BLaER1 treated with 17β-estradiol and CSF1 and Interleukin-3, amounts not matched to agents 10 nM and 100 nM (cell line): ENCODE measurements around the gene USP9X.

Source experiments
- H3K27ac ChIP-seq, 11 experiments: shearing (Covaris generic); formaldehyde crosslinking; 2 replicates each; pipeline ENCODE4 v1.8.1; 2022
- H3K27me3 ChIP-seq, 11 experiments: shearing (Covaris generic); formaldehyde crosslinking; 2 replicates each; pipeline ENCODE4 v1.8.1; 2022
- H3K36me3 ChIP-seq, 11 experiments: shearing (Covaris generic); formaldehyde crosslinking; 2 replicates each; pipeline ENCODE4 v1.8.1; 2022
- H3K4me1 ChIP-seq, 10 experiments: shearing (Covaris generic); formaldehyde crosslinking; 2 replicates each; pipeline ENCODE4 v1.8.1; 2022
- H3K4me2 ChIP-seq, 11 experiments: shearing (Covaris generic); formaldehyde crosslinking; 2 replicates each; pipeline ENCODE4 v1.8.1; 2022
- H3K4me3 ChIP-seq, 10 experiments: shearing (Covaris generic); formaldehyde crosslinking; 2 replicates each; pipeline ENCODE4 v1.8.1; 2022
- H3K9ac ChIP-seq, 11 experiments: shearing (Covaris generic); formaldehyde crosslinking; 2 replicates each; pipeline ENCODE4 v1.8.1; 2022
- H3K9me3 ChIP-seq, 11 experiments: shearing (Covaris generic); formaldehyde crosslinking; replicated peaks in 1 of 11; 2 replicates each; pipeline ENCODE4 v1.8.1; 2022
- H4K20me1 ChIP-seq, 11 experiments: shearing (Covaris generic); formaldehyde crosslinking; 2 replicates each; pipeline ENCODE4 v1.8.1; 2022
- Cebpa-rat ChIP-seq, 11 experiments: shearing (Covaris generic); IDR thresholded peaks; 2 replicates each; pipeline ENCODE4 v1.8.1; 2022

The USP9X gene

DNA sequence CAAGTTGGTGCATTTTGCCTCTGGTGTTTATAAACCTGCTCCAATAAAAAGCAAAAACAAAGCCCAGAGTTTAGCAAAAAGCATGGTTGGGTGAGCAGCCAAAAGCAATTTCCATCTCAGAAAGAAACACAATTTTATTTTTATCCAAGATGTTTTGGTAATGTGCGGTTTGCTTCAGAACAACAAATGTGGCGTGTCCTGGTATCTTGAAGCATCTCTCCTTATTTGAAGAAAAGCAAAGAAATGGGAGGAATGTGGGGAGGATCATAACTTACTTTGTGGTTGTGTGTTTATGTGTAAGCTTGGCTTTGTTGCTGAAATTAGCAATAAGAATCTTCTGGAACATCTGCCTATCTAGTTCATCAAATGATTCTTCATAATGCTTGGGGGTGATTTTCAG, 160.4 kb downstream of the USP9X start:
- Histone ChIP-seq H3K9me3 (no peaks in the 10 kb centered on the region), H3K27me3 (peaks cover 0 to 2% (median 0%) of the 10 kb centered on the region in 11 experiments; a peak in 1 of 22 replicates), H3K9ac (no peak overlapping the region), H4K20me1 (no peaks in the 10 kb centered on the region; a peak in 2 of 22 replicates), H3K4me3 (no peak overlapping the region), H3K4me1 (peaks cover 0 to 6% (median 2%) of the 10 kb centered on the region in 10 experiments; a peak in 8 of 20 replicates), H3K36me3 (no peaks in the 10 kb centered on the region), H3K27ac (no peak overlapping the region), H3K4me2 (no peak overlapping the region)
- TF ChIP-seq Cebpa-rat (IDR thresholded peaks at IDR 0.05): no peak

GRCh38 chrX:41250867-41251266, 165.6 kb downstream of the USP9X start:
- no peak overlapping the region for H3K4me2 ChIP-seq
- H3K9ac ChIP-seq: no peak overlapping the region
- no peak for TF ChIP-seq Cebpa-rat (IDR thresholded peaks at IDR 0.05)
- H3K27ac ChIP-seq: no peak overlapping the region
- H3K27me3 ChIP-seq: peaks cover 11 to 20% (median 12%) of the 10 kb centered on the region in 11 experiments; a peak in 21 of 22 replicates
- peaks cover 0 to 8% (median 0%) of the 10 kb centered on the region in 11 experiments; a peak in 3 of 22 replicates for H4K20me1 ChIP-seq
- no peaks in the 10 kb centered on the region for H3K36me3 ChIP-seq
- peaks cover 0 to 11% (median 8%) of the 10 kb centered on the region in 10 experiments; a peak in 7 of 20 replicates for H3K4me1 ChIP-seq
- H3K4me3 ChIP-seq: no peak overlapping the region
- no peaks in the 10 kb centered on the region for H3K9me3 ChIP-seq

DNA sequence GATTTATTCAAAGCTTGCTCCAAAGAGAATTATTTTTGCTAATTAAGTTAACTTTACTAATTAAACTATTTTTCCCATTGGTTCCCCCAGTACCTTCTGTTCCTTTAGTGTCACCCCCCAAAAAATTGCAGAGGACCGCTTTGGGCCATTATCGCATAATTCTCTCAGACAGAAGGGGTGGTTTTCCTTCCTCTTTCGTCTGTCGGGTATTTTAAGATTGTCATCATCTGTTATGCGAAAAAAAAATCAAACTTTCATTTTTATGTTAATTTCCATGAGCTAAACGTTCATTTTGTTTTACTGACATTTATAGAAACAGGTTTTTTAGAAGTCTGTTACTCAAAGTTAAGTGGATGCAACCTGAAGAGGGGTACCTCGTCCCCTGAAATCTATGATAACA, 172.6 kb downstream of the USP9X start:
- peaks cover 0 to 12% (median 6%) of the 10 kb centered on the region in 11 experiments; a peak in 11 of 22 replicates for H3K9me3 ChIP-seq
- TF ChIP-seq Cebpa-rat (IDR thresholded peaks at IDR 0.05): no peak
- H3K4me3 ChIP-seq: no peak overlapping the region
- H3K27me3 ChIP-seq: peaks cover 8 to 9% (median 8%) of the 10 kb centered on the region in 11 experiments; a peak in 21 of 22 replicates
- H3K4me1 ChIP-seq: peaks cover 0 to 11% (median 7%) of the 10 kb centered on the region in 10 experiments; a peak in 8 of 20 replicates
- no peaks in the 10 kb centered on the region for H3K36me3 ChIP-seq
- H4K20me1 ChIP-seq: peaks cover 0 to 7% (median 0%) of the 10 kb centered on the region in 11 experiments; a peak in 3 of 22 replicates
- no peak overlapping the region for H3K4me2 ChIP-seq
- no peak overlapping the region for H3K27ac ChIP-seq
- no peak overlapping the region for H3K9ac ChIP-seq

DNA sequence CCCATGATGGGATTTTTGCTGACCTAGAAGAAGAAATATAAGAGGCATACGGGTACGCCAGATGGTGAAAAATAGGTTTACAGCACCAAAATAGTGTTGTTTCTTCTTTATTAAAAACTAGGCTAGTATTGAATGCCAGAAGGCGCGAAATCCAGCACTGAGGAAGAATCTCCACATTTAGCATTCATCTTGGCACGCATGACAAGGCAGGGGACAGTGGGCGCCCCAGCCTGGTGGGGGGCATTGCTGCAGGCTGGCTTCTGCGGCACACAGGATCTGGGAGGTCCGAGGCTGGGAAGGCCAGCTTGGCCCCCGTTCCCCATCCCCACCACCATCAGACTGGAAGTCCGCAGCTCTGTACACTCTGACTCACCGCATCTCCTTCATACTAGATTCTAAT, 173.0 kb downstream of the USP9X start:
- TF ChIP-seq Cebpa-rat (IDR thresholded peaks at IDR 0.05): no peak
- peaks cover 4 to 5% (median 4%) of the 10 kb centered on the region in 11 experiments; a peak in 21 of 22 replicates for H3K27me3 ChIP-seq
- H3K27ac ChIP-seq: no peak overlapping the region
- H3K4me2 ChIP-seq: no peak overlapping the region
- H3K9me3 ChIP-seq: peaks cover 0 to 13% (median 9%) of the 10 kb centered on the region in 11 experiments; a peak in 13 of 22 replicates
- no peak overlapping the region for H3K9ac ChIP-seq
- peaks cover 0 to 7% (median 3%) of the 10 kb centered on the region in 10 experiments; a peak in 7 of 20 replicates for H3K4me1 ChIP-seq
- H3K4me3 ChIP-seq: no peak overlapping the region
- 0 out of 22 replicates have a peak, but pooled peaks cover 0 to 2% (median 0%) of the 10 kb centered on the region in 11 experiments for H4K20me1 ChIP-seq
- no peaks in the 10 kb centered on the region for H3K36me3 ChIP-seq

DNA sequence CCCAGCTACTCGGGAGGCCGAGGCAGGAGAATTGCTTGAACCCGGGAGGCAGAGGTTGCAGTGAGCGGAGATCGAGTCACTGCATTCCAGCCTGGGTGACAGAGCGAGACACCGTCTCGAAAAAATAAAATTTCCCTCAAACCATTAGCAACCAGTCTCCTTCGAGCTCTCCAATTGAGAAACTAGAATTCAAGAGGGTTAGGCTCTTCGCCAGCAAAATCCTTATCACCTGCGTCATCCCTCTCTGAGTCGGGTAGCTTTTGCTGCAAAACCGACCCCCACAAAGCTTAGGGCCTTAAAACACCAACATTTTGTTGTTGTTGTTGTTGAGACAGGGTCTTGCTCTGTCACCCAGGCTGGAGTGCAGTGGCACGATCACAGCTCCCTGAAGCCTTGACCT, 173.6 kb downstream of the USP9X start:
- Histone ChIP-seq H3K36me3 (no peaks in the 10 kb centered on the region), H3K4me2 (no peak overlapping the region), H3K27ac (no peak overlapping the region), H3K4me1 (peaks cover 0 to 4% (median 0%) of the 10 kb centered on the region in 10 experiments; a peak in 1 of 20 replicates), H3K9ac (no peak overlapping the region), H4K20me1 (no peaks in the 10 kb centered on the region), H3K9me3 (peaks cover 0 to 15% (median 10%) of the 10 kb centered on the region in 11 experiments; a peak in 13 of 22 replicates), H3K4me3 (no peak overlapping the region), H3K27me3 (no peaks in the 10 kb centered on the region; a peak in 2 of 22 replicates)
- TF ChIP-seq Cebpa-rat (IDR thresholded peaks at IDR 0.05): no peak

GRCh38 chrX:41259516-41259915, 174.3 kb downstream of the USP9X start:
- Histone ChIP-seq H3K9me3 (peaks cover 0 to 15% (median 10%) of the 10 kb centered on the region in 11 experiments; a peak in 13 of 22 replicates), H3K4me2 (no peak overlapping the region), H3K4me3 (no peak overlapping the region), H3K36me3 (no peaks in the 10 kb centered on the region), H4K20me1 (no peaks in the 10 kb centered on the region), H3K27ac (no peak overlapping the region), H3K4me1 (peaks cover 0 to 4% (median 0%) of the 10 kb centered on the region in 10 experiments; a peak in 1 of 20 replicates), H3K9ac (no peak overlapping the region), H3K27me3 (no peaks in the 10 kb centered on the region; a peak in 2 of 22 replicates)
- TF ChIP-seq Cebpa-rat (IDR thresholded peaks at IDR 0.05): no peak

DNA sequence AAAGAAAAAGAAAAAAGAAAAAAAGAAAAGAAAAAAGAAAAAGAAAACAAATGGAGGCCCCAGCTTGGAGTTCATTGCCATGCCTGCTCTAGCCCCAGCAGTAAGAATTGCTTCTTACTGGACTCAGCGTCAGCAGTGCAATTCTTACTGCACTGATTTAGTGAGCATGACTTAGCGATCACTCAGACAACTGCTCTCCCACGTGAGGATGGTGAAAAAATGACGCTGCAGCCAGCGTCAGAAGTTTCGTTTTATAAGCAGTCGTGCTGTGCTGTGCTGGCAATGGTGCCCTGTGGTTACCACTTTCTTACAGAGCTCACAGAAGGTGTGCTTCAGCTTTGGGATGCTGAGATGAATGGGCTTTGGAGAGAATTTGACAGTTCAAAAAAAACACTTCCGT, 180.4 kb downstream of the USP9X start:
- Histone ChIP-seq H3K27ac (no peak overlapping the region), H3K36me3 (no peaks in the 10 kb centered on the region), H3K27me3 (no peaks in the 10 kb centered on the region; a peak in 1 of 22 replicates), H3K4me1 (peaks cover 0 to 7% (median 0%) of the 10 kb centered on the region in 10 experiments; a peak in 3 of 20 replicates), H3K4me2 (0 out of 22 replicates have a peak overlapping the region, but pooled peaks of 2 of the 11 experiments have one; percentile 25 to 27), H3K9me3 (peaks cover 0 to 15% (median 9%) of the 10 kb centered on the region in 11 experiments; a peak in 13 of 22 replicates), H3K9ac (no peak overlapping the region), H3K4me3 (no peak overlapping the region), H4K20me1 (no peaks in the 10 kb centered on the region)
- TF ChIP-seq Cebpa-rat (IDR thresholded peaks at IDR 0.05): no peak

DNA sequence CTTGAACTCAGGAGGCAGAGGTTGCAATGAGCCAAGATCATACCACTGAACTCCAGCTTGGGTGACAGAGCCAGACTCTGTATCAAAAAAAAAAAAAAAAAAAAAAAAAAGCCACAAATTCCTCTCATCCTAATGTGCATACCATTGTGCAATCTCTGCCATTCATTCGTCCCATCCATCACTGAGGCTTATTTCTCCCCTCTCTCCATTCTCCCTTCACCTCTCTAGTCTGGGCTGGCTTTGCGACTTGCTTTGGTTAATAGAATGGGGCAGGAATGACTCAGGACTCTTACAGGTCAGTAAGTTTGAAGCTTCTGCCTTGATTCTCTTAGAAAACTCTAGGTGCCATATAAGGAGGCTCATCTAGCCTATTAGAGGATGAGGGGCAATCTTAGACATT, 188.4 kb downstream of the USP9X start:
- Histone ChIP-seq H3K27ac (no peak overlapping the region), H3K9me3 (no peaks in the 10 kb centered on the region), H3K4me2 (no peak overlapping the region), H3K9ac (no peak overlapping the region), H4K20me1 (peaks cover 0 to 10% (median 0%) of the 10 kb centered on the region in 11 experiments; a peak in 1 of 22 replicates), H3K27me3 (peaks cover 38 to 54% (median 51%) of the 10 kb centered on the region in 11 experiments), H3K4me1 (peaks cover 6 to 18% (median 15%) of the 10 kb centered on the region in 10 experiments; a peak in 17 of 20 replicates), H3K36me3 (no peaks in the 10 kb centered on the region), H3K4me3 (no peak overlapping the region)
- TF ChIP-seq Cebpa-rat (IDR thresholded peaks at IDR 0.05): peak in 2 of 11 experiments; percentile 20 to 21; a peak in 1 of 22 replicates
